T-helper 1 cell (primary cell): ENCODE data around the gene RAB10.
"Not testable (repeated sequence)": the region's sequence is repeated elsewhere in the genome, so short reads cannot be mapped to it uniquely, and the experiment has no call there.

Experiments used
- DNase-seq, 5 donors: peaks; one replicate each; pipeline ENCODE4 v3.0.0-alpha.2; 2012 to 2020
- total RNA-seq, 4 donors: gene quantifications; one replicate each; lab custom pipeline; 2026; lab: John Stamatoyannopoulos, UW

The RAB10 gene
- total RNA-seq: 35.0 to 65.7 (median 47.8) reads per million in 4 donors

DNA sequence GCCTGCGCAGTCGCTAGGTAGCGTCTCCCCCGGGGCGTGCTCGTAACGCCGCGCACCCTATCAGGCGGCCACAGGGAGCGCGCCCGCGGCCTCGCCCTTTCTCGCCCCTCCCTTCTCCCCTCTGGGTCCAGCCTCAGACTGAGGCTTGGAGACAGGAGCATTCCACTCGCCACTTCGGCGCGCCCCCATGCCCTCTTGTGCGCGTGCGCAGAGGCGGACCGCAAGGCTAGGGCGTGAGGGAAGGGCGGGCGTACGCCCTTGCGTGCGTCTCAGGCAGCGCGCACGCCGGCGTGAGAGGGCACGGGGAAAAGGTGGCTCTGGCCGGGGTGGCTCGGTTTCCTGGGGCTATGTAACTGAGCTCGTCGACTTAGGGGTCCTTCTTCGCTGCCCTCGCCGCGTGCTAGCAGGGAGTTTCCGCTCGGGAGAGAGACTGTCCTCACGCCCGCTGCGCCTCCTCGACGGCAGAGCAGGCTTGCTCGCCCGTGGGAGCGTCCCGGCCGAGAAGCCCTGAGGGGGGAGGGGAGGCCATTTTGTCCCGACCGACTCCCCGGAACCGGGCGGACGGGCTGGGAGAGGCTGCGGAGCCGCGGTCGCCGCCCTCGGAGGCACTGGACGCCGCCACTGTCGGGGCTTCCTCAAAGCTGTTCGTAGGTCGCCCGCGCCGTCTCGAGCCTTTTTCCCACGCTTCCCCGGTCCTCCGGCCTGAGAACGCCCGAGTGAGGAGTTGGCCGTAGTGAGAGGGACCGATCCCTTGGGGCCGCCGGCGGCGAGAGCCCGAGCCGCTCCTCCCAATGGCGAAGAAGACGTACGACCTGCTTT is at the start of gene RAB10:
Gene RAB10 (plus strand): TSS at position 267 of the 819 bp plus-strand sequence. CDS start 525 bp downstream, at position 792.
- peak; percentile 97 to 100 (median 98) for DNase-seq

DNA sequence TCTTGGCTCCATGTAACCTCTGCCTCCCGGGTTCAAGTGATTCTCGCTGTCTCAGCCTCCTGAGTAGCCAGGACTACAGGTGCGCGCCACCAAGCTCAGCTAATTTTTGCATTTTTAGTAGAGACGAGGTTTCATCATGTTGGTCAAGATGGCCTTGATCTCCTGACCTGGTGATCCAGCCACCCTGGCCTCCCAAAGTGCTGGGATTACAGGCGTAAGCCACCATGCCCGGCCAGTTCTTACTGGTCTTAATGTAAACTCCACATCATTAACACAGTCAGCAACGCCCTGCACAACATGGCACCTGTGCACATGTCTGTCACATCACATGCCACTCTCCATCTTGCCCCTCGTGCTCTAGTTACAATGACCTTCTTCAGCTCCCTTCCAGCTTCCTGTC is 45.8 kb upstream of the RAB10 start:
- no peak for DNase-seq

DNA sequence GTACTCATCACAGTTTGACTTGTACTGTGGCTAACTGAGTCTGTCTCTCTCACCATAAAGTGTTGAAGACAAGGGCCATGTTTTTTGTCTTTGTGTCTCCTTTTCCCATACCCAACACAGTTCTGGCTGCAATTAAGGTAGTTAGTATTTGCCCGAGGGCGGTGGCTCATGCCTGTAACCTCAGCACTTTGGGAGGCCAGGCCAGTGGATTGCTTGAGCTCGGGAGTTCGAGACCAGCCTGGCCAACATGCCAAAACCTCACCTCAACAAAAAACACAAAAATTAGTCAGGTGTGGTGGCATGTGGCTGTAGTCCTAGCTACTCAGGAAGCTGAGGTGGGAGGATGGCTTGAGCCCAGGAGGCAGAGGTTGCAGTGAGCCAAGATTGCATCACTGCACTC is 44.7 kb upstream of the RAB10 start:
- DNase-seq: no peak

GRCh38 chr2:25991965-25992364 is 41.9 kb upstream of the RAB10 start:
- no peak for DNase-seq

- DNase-seq: no peak
Observed at GRCh38 chr2:25992556-25992955, 41.3 kb upstream of the RAB10 start.

DNA sequence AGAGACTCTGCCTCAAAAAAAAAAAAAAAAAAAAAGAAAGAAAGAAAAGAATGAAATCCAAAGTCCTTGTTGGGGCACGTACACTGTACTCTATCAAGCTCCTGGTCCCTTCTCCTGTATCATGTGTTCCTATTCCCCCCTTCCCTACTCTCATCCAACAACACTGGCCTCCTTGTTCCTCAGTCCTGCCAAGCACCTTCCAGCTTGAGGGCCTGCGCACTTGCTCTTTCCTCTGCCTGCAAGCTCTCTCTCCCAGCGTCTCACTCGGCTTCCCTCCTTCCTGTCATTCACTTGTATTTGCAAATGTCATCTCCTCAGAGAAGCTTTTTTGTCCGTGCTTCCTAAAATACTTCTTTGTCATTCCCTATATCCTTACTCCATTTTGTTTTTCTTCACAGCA is 40.8 kb upstream of the RAB10 start:
- no peak for DNase-seq

DNA sequence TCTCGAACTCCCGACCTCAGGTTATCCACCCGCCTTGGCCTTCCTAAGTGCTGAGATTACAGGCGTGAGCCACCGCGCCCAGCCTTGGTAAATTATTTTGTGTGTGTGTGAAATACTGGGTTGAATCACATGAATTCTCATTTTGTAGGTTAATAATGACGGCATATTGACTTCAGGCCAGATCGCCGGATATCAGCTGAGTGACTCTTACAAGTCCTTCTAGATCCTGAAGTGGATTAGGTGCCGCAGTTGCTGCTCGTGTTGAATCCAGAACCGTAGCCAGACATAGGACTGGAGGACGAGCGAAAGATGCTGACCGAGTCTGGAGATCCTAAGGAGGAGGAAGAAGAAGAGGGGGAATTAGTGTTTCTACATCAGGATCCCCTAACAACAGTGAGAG is 39.4 kb upstream of the RAB10 start:
- DNase-seq: no peak

DNA sequence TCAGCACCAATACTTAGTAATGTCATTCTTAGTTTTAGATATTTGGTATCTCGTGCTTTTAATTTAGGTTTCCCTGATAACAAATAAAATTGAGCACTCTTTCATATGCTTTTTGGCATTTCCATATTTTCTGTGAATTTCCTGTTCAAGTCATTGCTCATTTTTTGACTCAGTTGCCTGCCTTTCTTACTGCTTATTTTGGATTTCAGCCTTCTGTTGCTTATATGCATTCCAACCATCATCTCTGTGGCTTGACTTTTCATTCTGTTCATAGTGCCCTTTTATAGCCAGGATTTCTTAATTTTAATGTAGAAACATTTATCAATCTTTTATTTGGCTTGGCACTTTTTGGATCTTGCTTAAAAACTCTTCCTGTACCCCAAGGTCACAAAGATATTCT is 37.0 kb upstream of the RAB10 start:
- no peak for DNase-seq

GRCh38 chr2:25998816-25999383 is 35.0 kb upstream of the RAB10 start:
- not testable (repeated sequence) for DNase-seq

DNA sequence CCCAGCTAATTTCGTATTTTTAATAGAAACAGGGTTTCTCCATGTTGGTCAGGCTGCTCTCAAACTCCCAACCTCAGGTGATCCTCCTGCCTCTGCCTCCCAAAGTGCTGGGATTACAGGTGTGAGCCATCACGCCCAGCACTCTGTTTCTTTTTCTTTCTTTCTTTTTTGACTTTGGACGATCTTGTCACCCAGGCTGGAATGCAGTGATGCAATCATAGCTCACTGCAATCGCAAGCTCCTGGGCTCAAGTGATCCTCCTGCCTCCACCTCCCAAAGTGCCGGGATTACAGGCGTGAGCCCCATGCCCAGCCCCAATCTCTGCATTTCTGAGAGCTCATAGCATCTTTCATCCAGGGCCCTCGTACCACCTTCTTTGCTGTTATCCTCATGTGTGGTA is 34.5 kb upstream of the RAB10 start:
- DNase-seq: not testable (repeated sequence)

DNA sequence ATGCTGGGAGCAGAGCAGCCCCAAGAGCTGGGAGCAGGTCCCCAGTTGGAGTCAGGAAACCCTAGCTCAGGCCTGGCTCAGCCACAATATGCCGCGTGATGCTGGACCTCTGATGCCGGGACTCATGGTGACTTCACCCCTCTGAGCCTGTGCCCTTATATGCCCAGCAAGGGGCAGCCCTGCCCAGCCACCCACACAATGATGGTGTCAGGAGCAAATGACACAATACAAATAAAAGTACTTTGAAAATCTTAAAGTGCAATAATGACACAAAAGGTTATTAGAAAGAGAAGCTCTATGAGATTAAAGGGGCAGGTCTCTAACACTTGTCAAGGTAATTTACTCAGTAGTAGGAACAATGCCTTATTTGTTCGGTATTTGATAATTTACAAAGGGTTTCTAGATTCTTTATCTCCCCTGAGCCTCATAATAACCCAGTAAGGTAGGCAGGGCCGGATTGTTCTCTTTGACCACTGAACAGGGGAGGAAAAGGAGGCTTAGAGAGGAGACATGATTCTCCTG is 33.3 kb upstream of the RAB10 start:
- DNase-seq: no peak

DNA sequence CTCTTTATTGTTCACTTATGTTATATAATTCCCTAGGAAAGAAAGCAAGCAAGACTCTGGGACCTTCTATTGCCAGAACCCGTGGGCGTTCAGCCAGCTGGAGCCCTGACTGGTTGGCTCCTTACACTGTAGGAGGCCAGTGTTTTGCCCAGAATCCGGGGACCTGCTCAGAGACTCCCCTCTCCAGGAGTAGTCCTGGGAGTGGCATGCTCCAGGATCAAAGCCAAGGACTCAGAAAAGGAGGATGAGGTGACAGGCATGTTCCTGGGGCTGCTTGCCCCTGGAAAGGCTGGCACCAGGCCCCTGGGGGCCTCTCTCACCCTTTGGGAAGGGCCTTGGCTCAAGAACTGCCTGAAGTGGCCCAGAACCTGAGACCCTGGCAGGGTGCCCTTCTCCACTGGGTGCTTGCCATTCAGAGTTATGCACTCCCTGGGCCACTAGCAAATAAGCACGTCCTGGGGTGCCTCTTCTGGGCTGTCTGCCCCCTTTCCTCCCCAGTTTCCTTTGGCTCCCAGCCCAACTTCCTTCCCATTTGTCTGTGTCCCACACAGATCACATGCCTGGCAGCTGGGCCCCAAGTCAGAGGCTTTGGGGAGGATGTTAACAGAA is 32.0 kb upstream of the RAB10 start:
- no peak for DNase-seq

DNA sequence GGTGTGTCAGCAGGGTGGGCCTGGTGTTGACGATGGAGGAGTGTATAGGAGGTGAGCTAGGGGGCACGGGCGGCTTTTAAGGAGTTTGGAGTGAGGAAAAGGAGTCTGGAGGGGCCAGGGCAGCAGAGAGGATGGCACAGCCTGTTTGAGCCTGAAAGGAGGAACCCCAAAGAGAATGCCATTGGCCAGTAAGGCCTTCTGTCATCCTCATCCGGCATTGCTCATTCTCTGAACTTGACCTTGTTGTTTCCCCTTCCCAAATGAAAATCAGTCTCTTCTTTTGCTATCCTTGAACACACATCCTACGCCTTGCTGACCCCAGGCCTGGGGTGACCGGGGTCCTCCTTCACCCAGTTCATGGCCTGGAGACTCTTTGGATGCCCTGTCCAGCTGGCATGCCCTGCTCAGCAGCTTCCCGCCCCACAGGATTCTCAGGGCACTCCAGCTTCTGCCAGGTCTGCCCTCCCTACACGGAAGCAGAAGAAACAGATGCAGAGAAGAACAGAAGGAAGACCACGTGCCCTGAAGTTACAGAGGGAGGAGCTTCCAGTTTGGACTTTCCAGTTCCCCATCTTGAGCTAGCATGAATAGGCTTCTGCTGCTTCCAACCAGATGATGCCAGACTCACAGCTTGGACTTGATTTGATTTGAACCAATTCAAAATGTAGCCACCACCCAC is 31.1 kb upstream of the RAB10 start:
- no peak for DNase-seq

DNA sequence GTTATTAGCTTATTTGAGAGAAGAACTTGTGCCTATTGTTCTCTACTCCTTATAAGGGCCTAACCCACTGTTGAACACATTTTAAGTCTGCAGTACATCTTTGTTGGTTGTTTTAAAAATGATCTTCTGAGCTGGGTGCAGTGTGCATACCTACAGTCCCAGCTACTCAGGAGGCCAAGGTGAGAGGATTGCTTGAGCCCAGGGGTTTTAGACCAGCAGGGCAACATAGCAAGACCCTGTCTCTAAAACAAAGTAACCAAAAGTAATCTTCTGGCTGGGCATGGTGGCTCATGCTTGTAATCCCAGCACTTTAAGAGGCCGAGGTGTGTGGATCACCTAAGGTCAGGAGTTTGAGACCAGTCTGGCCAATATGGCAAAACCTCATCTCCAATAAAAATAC is 25.8 kb upstream of the RAB10 start:
- no peak for DNase-seq

- DNase-seq: no peak
Observed at GRCh38 chr2:26008851-26009566, 24.9 kb upstream of the RAB10 start.

DNA sequence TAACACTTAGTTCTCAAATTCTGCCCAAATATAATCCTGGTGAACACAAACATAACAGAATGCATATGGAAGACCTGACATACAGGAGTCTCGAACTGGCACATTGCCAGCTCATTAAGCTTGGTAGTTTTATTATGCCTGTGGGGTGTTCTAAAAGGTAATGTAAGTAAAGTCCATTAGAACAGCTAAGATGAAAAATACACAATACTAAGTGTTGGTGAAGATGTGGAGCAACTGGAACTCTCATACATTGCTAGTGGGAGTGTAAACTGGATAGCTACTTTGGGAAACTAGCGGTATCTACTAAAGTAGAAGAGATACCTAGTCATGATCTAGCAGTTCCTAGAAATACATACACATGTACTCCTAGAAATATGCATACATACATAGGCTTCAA is 24.3 kb upstream of the RAB10 start:
- no peak for DNase-seq

DNA sequence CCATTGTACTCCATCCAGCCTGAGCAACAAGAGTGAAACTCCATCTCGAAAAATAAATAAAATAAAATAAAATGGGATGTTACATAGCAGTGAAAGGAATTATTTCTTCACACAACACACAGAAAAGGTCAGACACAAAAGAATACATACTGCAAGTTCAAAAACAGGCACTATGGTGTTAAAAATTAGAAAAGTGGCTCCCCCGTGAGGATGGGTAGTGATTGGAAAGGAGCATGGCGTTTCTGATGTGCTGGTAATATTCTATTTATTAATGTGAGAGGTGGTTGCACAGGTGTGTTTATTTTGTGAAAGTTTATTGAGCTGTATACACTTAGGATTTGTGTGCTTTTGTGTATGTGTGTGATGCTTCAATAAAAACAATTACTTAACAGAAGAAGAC is 22.9 kb upstream of the RAB10 start:
- no peak for DNase-seq

GRCh38 chr2:26011609-26011989 is 22.3 kb upstream of the RAB10 start:
- DNase-seq: no peak

GRCh38 chr2:26011990-26012856 is 21.7 kb upstream of the RAB10 start:
- no peak for DNase-seq

GRCh38 chr2:26013668-26014067 is 20.2 kb upstream of the RAB10 start:
- no peak for DNase-seq

DNA sequence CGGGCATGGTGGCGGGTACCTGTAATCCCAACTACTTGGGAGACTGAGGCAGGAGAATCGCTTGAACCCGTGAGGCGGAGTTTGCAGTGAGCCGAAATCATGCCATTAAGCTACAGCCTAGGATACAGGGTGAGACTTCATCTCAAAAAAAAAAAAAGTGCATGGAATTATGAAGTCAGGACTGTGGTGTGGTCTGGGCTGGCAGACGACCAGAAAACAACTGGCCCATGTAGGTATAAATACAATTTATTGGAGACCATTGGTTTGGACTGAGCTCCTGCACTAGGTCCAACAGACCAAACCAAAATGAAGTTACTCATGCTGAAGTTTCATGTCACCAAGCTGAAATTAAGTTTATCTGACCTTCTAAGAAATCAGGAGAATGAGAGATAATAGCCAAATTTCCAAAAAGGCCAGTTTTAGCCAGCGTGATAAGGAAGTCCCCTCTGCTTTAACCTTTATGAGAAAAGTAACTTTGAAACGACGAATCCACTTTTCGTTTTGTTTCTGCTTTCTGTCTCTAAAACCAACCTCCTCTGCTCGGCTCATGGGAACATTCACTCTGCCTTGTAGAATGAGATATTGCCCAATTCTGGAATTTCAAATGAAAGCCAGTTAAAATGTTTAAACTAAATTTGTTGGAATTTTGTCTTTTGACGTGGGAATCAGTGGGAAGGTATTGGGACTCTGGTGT is 17.7 kb upstream of the RAB10 start:
- DNase-seq: no peak
